Subcutaneous abdominal adipose tissue (tissue), 5 donors: Measurements from ENCODE around the gene FOXA3.
"Not testable (repeated sequence)": the region's sequence is repeated elsewhere in the genome, so short reads cannot be mapped to it uniquely, and the experiment has no call there.

Source experiments
- H3K27ac ChIP-seq: one replicate; pipeline ENCODE4 v1.7.0; 2013; ENCODE audit warnings: low read depth, mild to moderate bottlenecking, inconsistent platforms, low read length, moderate library complexity
- H3K27me3 ChIP-seq, 5 donors: one replicate each; pipeline ENCODE4 v1.7.0; 2013; ENCODE audit warnings: low read length in 5 of 5, inconsistent platforms in 1 of 5; ENCODE audit not compliant: control insufficient read depth in 5 of 5, insufficient read depth in 4 of 5
- H3K36me3 ChIP-seq, 5 donors: one replicate each; pipeline ENCODE4 v1.7.0; 2013; ENCODE audit warnings: low read length in 5 of 5; ENCODE audit not compliant: control insufficient read depth in 5 of 5, insufficient read depth in 5 of 5
- H3K4me1 ChIP-seq, 5 donors: one replicate each; pipeline ENCODE4 v1.7.0; 2013; ENCODE audit warnings: low read length in 5 of 5, mild to moderate bottlenecking in 3 of 5, moderate library complexity in 1 of 5; ENCODE audit not compliant: control insufficient read depth in 5 of 5, insufficient read depth in 5 of 5
- H3K4me3 ChIP-seq, 5 donors: one replicate each; pipeline ENCODE4 v1.7.0; 2013; ENCODE audit warnings: low read length in 5 of 5, low read depth in 1 of 5
- H3K9ac ChIP-seq, 5 donors: one replicate each; pipeline ENCODE4 v1.7.0; 2013; ENCODE audit warnings: low read length in 5 of 5, mild to moderate bottlenecking in 4 of 5, moderate library complexity in 3 of 5
- H3K9me3 ChIP-seq, 5 donors: one replicate each; pipeline ENCODE4 v1.7.0; 2013; ENCODE audit warnings: low read length in 5 of 5; ENCODE audit not compliant: control insufficient read depth in 5 of 5
- donor health status: healthy.
- donor health status: healthy.
- donor health status: healthy.
- donor health status: healthy.
- donor health status: healthy.

Gene FOXA3

GRCh38 chr19:45860359-45861259 lies 3.5 kb upstream of the FOXA3 start:
- peaks cover 0 to 17% (median 10%) of the 10 kb centered on the region in 5 donors for H3K27me3 ChIP-seq
- peaks cover 2 to 24% (median 19%) of the 10 kb centered on the region in 5 donors for H3K4me1 ChIP-seq
- H3K27ac ChIP-seq = no peak overlapping the region
- H3K36me3 ChIP-seq = peaks cover 0 to 22% (median 7%) of the 10 kb centered on the region in 5 donors
- no peak overlapping the region for H3K4me3 ChIP-seq
- H3K9ac ChIP-seq = no peak overlapping the region
- H3K9me3 ChIP-seq = no peaks in the 10 kb centered on the region

GRCh38 chr19:45862271-45862563 lies 1.9 kb upstream of the FOXA3 start:
- peak overlapping the region; percentile 70 to 97 (median 91) for H3K9ac ChIP-seq
- peaks cover 0 to 17% (median 7%) of the 10 kb centered on the region in 5 donors for H3K36me3 ChIP-seq
- peaks cover 2 to 24% (median 19%) of the 10 kb centered on the region in 5 donors for H3K4me1 ChIP-seq
- H3K9me3 ChIP-seq = no peaks in the 10 kb centered on the region
- H3K4me3 ChIP-seq = peak overlapping the region; percentile 88 to 97 (median 96)
- H3K27me3 ChIP-seq = peaks cover 0 to 20% (median 12%) of the 10 kb centered on the region in 5 donors
- H3K27ac ChIP-seq = peak overlapping the region; percentile 88

- Histone ChIP-seq H3K4me3 (peak within 1 kb of the TSS; percentile 88 to 97 (median 96)), H3K27me3 (peaks cover 0 to 20% (median 12%) of the 10 kb centered on the region in 5 donors), H3K36me3 (peaks cover 0 to 17% (median 7%) of the 10 kb centered on the region in 5 donors), H3K4me1 (peaks cover 2 to 24% (median 19%) of the 10 kb centered on the region in 5 donors), H3K9ac (peak within 1 kb of the TSS; percentile 70 to 97 (median 91)), H3K9me3 (no peaks in the 10 kb centered on the region), H3K27ac (peak within 1 kb of the TSS; percentile 88)
These were observed 1.4 kb upstream of the FOXA3 start, which contains the start of gene SYMPK for GRCh38 chr19:45862564-45863334. SYMPK (minus strand) TSS chr19:45863147; CDS start chr19:45854495, 8,652 bp downstream.

- H3K36me3 ChIP-seq = peaks cover 0 to 11% (median 4%) of the 10 kb centered on the region in 5 donors
- no peak overlapping the region for H3K9ac ChIP-seq
- peaks cover 0 to 20% (median 12%) of the 10 kb centered on the region in 5 donors for H3K27me3 ChIP-seq
- peaks cover 2 to 24% (median 19%) of the 10 kb centered on the region in 5 donors for H3K4me1 ChIP-seq
- H3K9me3 ChIP-seq = no peaks in the 10 kb centered on the region
- peak overlapping the region; percentile 88 for H3K27ac ChIP-seq
- peak overlapping the region; percentile 64 to 97 (median 90) for H3K4me3 ChIP-seq
These were observed 739 bp upstream of the FOXA3 start for GRCh38 chr19:45863335-45863839.

DNA sequence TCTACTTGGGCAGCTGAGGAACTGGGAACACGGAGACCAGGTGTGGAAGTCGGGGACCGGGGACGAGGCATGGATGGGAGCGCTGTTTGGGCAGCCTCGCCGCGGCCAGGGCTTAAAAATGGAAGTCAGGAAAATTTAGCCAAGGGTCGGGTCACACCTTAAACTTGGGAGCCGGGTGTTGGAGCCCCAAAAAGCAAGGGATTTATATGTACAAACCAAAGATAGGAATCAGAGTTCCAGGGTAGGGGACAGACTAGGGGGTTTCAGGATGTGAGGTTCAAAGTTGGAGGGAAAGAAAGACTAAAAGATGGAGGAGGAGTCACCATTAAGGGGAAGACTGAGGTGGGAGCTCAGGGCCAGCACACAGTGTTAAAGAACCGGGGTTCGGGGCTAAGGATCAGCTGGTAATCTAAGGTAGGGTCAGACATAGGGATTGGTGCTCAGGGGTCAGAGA lies 530 bp downstream of the FOXA3 start:
- peaks cover 2 to 24% (median 19%) of the 10 kb centered on the region in 5 donors for H3K4me1 ChIP-seq
- H3K9ac ChIP-seq = no peak overlapping the region
- no peaks in the 10 kb centered on the region for H3K9me3 ChIP-seq
- peaks cover 0 to 3% (median under 1%) of the 10 kb centered on the region in 5 donors for H3K36me3 ChIP-seq
- no peak overlapping the region for H3K4me3 ChIP-seq
- H3K27ac ChIP-seq = no peak overlapping the region
- H3K27me3 ChIP-seq = peaks cover 0 to 20% (median 12%) of the 10 kb centered on the region in 5 donors

GRCh38 chr19:45865269-45865948 lies 1.3 kb downstream of the FOXA3 start:
- H3K36me3 ChIP-seq = no peaks in the 10 kb centered on the region
- H3K9ac ChIP-seq = no peak overlapping the region
- no peaks in the 10 kb centered on the region for H3K9me3 ChIP-seq
- H3K4me1 ChIP-seq = peaks cover 2 to 24% (median 19%) of the 10 kb centered on the region in 5 donors
- H3K27me3 ChIP-seq = peaks cover 0 to 20% (median 12%) of the 10 kb centered on the region in 5 donors
- no peak overlapping the region for H3K4me3 ChIP-seq
- H3K27ac ChIP-seq = no peak overlapping the region

DNA sequence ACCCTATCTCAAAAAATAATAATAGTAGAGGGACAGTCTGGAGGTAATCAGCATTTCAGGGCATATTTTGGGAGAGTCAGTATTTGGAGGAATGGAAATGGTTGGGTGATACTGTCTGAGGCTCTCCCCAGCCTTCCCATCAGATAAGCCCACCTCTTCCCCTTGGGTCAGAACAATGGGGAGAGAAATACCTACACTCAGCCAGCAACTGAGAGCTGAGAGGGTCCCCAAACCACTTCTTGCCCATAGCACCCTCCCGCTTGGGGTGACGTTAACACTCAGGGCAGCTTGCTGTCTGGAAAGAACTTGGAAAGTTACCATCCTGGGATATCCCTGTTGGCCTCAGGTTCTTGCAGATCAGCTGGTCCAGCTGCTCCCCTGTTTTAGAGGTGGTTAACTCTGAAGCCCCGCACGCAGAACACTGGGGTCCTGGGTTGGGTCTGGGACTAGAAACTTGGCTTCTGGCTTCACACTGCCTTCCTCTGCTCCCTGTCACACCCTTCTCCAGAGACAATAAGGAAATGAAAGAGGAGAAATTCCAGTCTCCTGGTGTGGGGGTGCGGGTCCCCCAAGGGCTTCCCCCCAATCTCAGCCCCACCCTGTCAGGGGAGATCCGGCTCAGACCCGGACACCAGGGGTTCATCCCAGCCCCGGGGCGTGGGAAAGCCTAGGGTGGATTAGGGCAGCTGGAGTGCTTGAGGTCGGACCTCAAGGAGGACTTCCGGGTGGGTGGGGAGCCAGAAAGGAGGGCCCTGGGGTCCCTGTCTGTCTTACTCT lies 2.5 kb downstream of the FOXA3 start:
- Histone ChIP-seq H3K9ac (no peak overlapping the region), H3K27ac (no peak overlapping the region), H3K36me3 (no peaks in the 10 kb centered on the region), H3K4me3 (no peak overlapping the region), H3K27me3 (peaks cover 0 to 20% (median 12%) of the 10 kb centered on the region in 5 donors), H3K9me3 (no peaks in the 10 kb centered on the region), H3K4me1 (peaks cover 2 to 24% (median 19%) of the 10 kb centered on the region in 5 donors)

DNA sequence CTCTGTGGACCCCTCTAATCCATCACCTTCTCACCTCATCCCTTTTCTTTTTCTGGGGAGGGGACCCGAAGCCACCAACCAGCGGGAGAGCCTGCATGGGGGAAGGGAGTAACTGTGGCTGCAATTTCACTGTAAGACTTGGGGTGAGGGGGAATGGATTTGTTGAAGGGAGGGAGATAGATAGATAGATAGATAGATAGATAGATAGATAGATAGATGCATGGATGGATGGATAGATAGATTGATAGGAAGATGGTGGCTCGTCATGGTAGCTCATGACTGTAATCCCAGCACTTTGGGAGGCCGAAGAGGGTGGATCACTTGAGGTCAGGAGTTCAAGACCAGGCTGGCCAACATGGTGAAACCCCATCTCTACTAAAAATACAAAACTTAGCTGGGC lies 3.1 kb downstream of the FOXA3 start:
- Histone ChIP-seq H3K4me1 (peaks cover 2 to 19% (median 15%) of the 10 kb centered on the region in 5 donors), H3K27me3 (peaks cover 0 to 20% (median 12%) of the 10 kb centered on the region in 5 donors)
- H3K9ac ChIP-seq, H3K27ac ChIP-seq, H3K4me3 ChIP-seq, H3K9me3 ChIP-seq, H3K36me3 ChIP-seq: not testable (repeated sequence)

DNA sequence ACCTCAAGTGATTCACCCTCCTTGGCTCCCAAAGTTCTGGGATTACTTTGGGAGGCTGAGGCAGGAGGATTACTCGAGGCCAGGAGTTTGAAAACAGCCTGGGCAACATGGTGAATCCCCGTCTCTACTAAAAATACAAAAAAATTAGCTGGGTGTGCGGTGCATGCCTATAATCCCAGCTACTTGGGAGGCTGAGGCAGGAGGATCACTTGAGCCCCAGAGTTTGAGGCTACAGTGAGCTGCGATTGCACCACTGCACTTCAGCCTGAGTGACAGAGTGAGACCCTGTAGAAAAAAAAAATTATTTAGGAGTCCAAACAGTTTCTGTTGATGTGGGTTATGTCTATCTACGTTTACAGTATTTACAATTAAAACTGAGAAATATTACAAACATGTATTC lies 6.7 kb downstream of the FOXA3 start:
- no peaks in the 10 kb centered on the region for H3K36me3 ChIP-seq
- H3K4me1 ChIP-seq = no peaks in the 10 kb centered on the region
- no peak overlapping the region for H3K4me3 ChIP-seq
- no peak overlapping the region for H3K27ac ChIP-seq
- no peaks in the 10 kb centered on the region for H3K9me3 ChIP-seq
- no peak overlapping the region for H3K9ac ChIP-seq
- H3K27me3 ChIP-seq = peaks cover 0 to 3% (median 2%) of the 10 kb centered on the region in 5 donors
